Peyer's patch (tissue), 4 donors: ENCODE measurements around the gene TBCB. TPM values are rescaled to one million over a fixed set of nuclear protein-coding genes. Genes with fewer than 3 reads are reported as not detected.

ENCODE experiments used
- DNase-seq, 3 donors: peaks; one replicate each; pipeline ENCODE4 v3.0.0-alpha.2; 2017 to 2019
- H3K27ac ChIP-seq, 4 donors: fragments of 200-600 bp; sonication (generic); one replicate each; pipeline ENCODE4 v1.5.1; 2016 to 2019
- H3K27me3 ChIP-seq, 2 donors: fragments of 200-600 bp; sonication (generic); one replicate each; pipeline ENCODE4 v1.5.1; 2019
- H3K36me3 ChIP-seq, 3 donors: fragments of 200-600 bp; sonication (generic); one replicate each; pipeline ENCODE4 v1.5.1; 2016 to 2019
- H3K4me1 ChIP-seq, 4 donors: fragments of 200-600 bp; sonication (generic); one replicate each; pipeline ENCODE4 v1.5.1; 2016 to 2019
- H3K4me3 ChIP-seq, 4 donors: fragments of 200-600 bp; sonication (generic); 1 replicate in 3 of 4; 2 replicates in 1 of 4; pipeline ENCODE4 v1.5.1; 2016 to 2019; ENCODE audit warnings: mild to moderate bottlenecking in 1 of 4
- H3K9me3 ChIP-seq, 4 donors: fragments of 200-600 bp; sonication (generic); one replicate each; pipeline ENCODE4 v1.5.1; 2016 to 2019; ENCODE audit warnings: mild to moderate bottlenecking in 1 of 4
- CTCF ChIP-seq, 6 experiments: fragments of 450-650 bp in 4 of 6; fragments of 200-600 bp in 2 of 6; sonication (generic) in 1 of 6; IDR thresholded peaks; one replicate each; pipeline ENCODE4 v1.5.1; 2017 to 2019; ENCODE audit warnings: antibody characterized with exemption in 6 of 6, mild to moderate bottlenecking in 3 of 6, moderate library complexity in 1 of 6
- POLR2A ChIP-seq, 2 donors: fragments of 450-650 bp; IDR thresholded peaks; one replicate each; pipeline ENCODE4 v1.5.1; 2017; ENCODE audit warnings: antibody characterized with exemption in 2 of 2, mild to moderate bottlenecking in 2 of 2, moderate library complexity in 2 of 2
- total RNA-seq, 4 donors: library from RNA; depleted of rRNA; stranded (reverse); fragments of >200 nt; gene quantifications; one replicate each; pipeline ENCODE4 v1.1.0, GENCODE V29; 2016

Gene TBCB
- total RNA-seq, 4 donors from 2014 or later: 59.7 to 81.7 (median 69.1) TPM

DNA sequence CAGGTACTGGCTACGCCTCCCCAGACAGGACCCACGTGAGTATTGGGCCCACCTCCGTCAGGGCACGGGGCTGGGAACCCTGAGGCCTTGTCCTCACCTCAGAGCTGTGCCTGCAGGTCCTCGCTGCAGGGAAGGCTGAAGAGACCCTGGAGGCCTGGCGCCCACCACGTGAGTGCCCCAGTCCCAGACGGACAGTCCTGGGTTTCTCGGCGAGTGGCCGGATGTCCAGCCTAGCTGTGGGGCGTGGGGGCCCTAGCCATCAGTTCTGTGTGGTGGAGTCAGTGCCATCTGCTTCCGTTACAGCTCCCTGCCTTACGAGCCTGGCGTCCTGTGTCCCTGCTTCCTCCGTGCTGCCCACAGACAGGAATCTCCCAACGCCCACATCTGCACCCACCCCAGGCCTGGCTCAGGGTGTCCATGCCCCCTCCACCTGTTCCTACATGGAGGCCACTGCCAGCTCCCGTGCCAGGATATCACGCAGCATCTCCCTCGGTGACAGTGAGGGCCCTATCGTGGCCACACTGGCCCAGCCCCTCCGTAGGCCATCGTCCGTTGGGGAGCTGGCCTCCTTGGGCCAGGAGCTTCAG, 12.1 kb upstream of the TBCB start:
- H3K4me3 ChIP-seq: no peak overlapping the region
- no peak for TF ChIP-seq POLR2A (IDR thresholded peaks at IDR 0.05)
- TF ChIP-seq CTCF (IDR thresholded peaks at IDR 0.05): no peak
- H3K36me3 ChIP-seq: peaks cover 0 to 3% (median 0%) of the 10 kb centered on the region in 3 donors
- no peak overlapping the region for H3K27ac ChIP-seq
- no peaks in the 10 kb centered on the region for H3K4me1 ChIP-seq
- no peaks in the 10 kb centered on the region for H3K27me3 ChIP-seq
- no peaks in the 10 kb centered on the region for H3K9me3 ChIP-seq
- DNase-seq: peak in 1 of 3 donors; percentile 44

- no peaks in the 10 kb centered on the region for H3K9me3 ChIP-seq
- H3K36me3 ChIP-seq: peaks cover 0 to 3% (median 0%) of the 10 kb centered on the region in 3 donors
- TF ChIP-seq CTCF (IDR thresholded peaks at IDR 0.05): no peak
- TF ChIP-seq POLR2A (IDR thresholded peaks at IDR 0.05): no peak
- H3K4me3 ChIP-seq: no peak overlapping the region
- H3K27ac ChIP-seq: no peak overlapping the region
- no peaks in the 10 kb centered on the region for H3K27me3 ChIP-seq
- DNase-seq: no peak
- H3K4me1 ChIP-seq: no peaks in the 10 kb centered on the region
Measured at GRCh38 chr19:36103842-36104552, 11.3 kb upstream of the TBCB start.

GRCh38 chr19:36106441-36106840, 8.8 kb upstream of the TBCB start:
- Histone ChIP-seq H3K36me3 (peaks cover 0 to 3% (median 0%) of the 10 kb centered on the region in 3 donors), H3K4me1 (no peaks in the 10 kb centered on the region), H3K27ac (no peak overlapping the region), H3K9me3 (no peaks in the 10 kb centered on the region), H3K27me3 (no peaks in the 10 kb centered on the region), H3K4me3 (no peak overlapping the region)
- TF ChIP-seq CTCF (IDR thresholded peaks at IDR 0.05) (no peak), POLR2A (IDR thresholded peaks at IDR 0.05) (no peak)
- no peak for DNase-seq

- DNase-seq: no peak
- H3K27ac ChIP-seq: no peak overlapping the region
- H3K4me1 ChIP-seq: no peaks in the 10 kb centered on the region
- H3K27me3 ChIP-seq: no peaks in the 10 kb centered on the region
- H3K36me3 ChIP-seq: peaks cover 0 to 3% (median 0%) of the 10 kb centered on the region in 3 donors
- no peaks in the 10 kb centered on the region for H3K9me3 ChIP-seq
- TF ChIP-seq POLR2A (IDR thresholded peaks at IDR 0.05) (no peak), CTCF (IDR thresholded peaks at IDR 0.05) (no peak)
- no peak overlapping the region for H3K4me3 ChIP-seq
Measured at GRCh38 chr19:36106991-36107390, 8.3 kb upstream of the TBCB start.

GRCh38 chr19:36108684-36109083, 6.6 kb upstream of the TBCB start:
- Histone ChIP-seq H3K4me3 (no peak overlapping the region), H3K9me3 (no peaks in the 10 kb centered on the region), H3K27ac (no peak overlapping the region), H3K4me1 (peaks cover 0 to 5% (median 3%) of the 10 kb centered on the region in 4 donors), H3K36me3 (peaks cover 0 to 15% (median 0%) of the 10 kb centered on the region in 3 donors), H3K27me3 (no peaks in the 10 kb centered on the region)
- TF ChIP-seq POLR2A (IDR thresholded peaks at IDR 0.05) (no peak), CTCF (IDR thresholded peaks at IDR 0.05) (no peak)
- no peak for DNase-seq
